Psoas muscle (tissue), 8 donors: Measurements from ENCODE around the gene GRPR. TPM values are rescaled to one million over a fixed set of nuclear protein-coding genes. Genes with fewer than 3 reads are reported as not detected.

Experiments used
- ATAC-seq, 4 donors: fragments of 200-7000 bp; cut with Tn5 transposase; one replicate each; pipeline ENCODE4 v1.9.1; 2020; ENCODE audit warnings: moderate library complexity in 3 of 4, mild to moderate bottlenecking in 2 of 4
- DNase-seq, 2 donors: peaks; one replicate each; pipeline ENCODE4 v3.0.0-alpha.2; 2020
- H3K27ac ChIP-seq: fragments of 200-600 bp; one replicate; pipeline ENCODE4 v1.8.0; 2022
- H3K27me3 ChIP-seq, 3 donors: fragments of 200-600 bp in 1 of 3; one replicate each; pipeline versions ENCODE4 v1.6.1 to v1.8.0; 2013 to 2022; ENCODE audit warnings: low read length in 2 of 3, mild to moderate bottlenecking in 2 of 3, moderate library complexity in 1 of 3; ENCODE audit not compliant: insufficient read depth in 3 of 3
- H3K36me3 ChIP-seq, 2 donors: fragments of 200-600 bp in 1 of 2; one replicate each; pipeline versions ENCODE4 v1.6.1 to v1.8.0; 2013 to 2022; ENCODE audit warnings: low read depth in 1 of 2, mild to moderate bottlenecking in 1 of 2, moderate library complexity in 1 of 2; ENCODE audit not compliant: insufficient read depth in 1 of 2
- H3K4me1 ChIP-seq: fragments of 200-600 bp; one replicate; pipeline ENCODE4 v1.8.0; 2022
- H3K4me3 ChIP-seq: fragments of 200-600 bp; one replicate; pipeline ENCODE4 v1.8.0; 2022; ENCODE audit warnings: mild to moderate bottlenecking
- H3K9me3 ChIP-seq: fragments of 200-600 bp; one replicate; pipeline ENCODE4 v1.8.0; 2022
- CTCF ChIP-seq: fragments of 200-600 bp; IDR thresholded peaks from one replicate; pipeline ENCODE4 v1.8.0; 2022; ENCODE audit warnings: antibody characterized with exemption
- WGBS, 3 donors: extraction: QIAGEN DNeasy Blood & Tissue Kit; methylation state at CpG; one replicate each; pipeline versions ENCODE4 v1.1.6 to v1.1.7; 2013; 5-methylcytosine and 5-hydroxymethylcytosine counted together
- intact Hi-C, 2 donors: fragments of 100-400 bp; cut with DNase I; formaldehyde crosslinking; loops; one replicate each; pipeline versions ENCODE4 v1.11.0 to v1.14.2; 2022
- polyA plus RNA-seq, 3 donors: library from polyadenylated mRNA; stranded (reverse); fragments of 200-250 nt; gene quantifications; one replicate each; pipeline ENCODE4 v1.2.3, GENCODE V29; 2013
- total RNA-seq, 4 donors: library from RNA; stranded (reverse); fragmentation: NEBNext Ultra II Directional in 2 of 4; extraction: Animal tissue kit (Norgen Biotek cat#: 25700) in 2 of 4; gene quantifications; one replicate each; pipeline versions ENCODE4 v1.2.1 to v1.2.4, GENCODE V29; 2021 to 2023
- donor health status: healthy with polysubstance abuse.
- donor health status: DM: no; HTN: no; CAD: no; lungs with moderate emphysema.
- donor health status: Bipolar disorder and iron deficiency.
- donor health status: healthy.
- donor health status: DM: yes; HTN: yes; CAD: no.
- donor health status: DM: no; HTN: no; CAD: no.
- donor health status: DM: no; HTN: no; CAD: no.
- donor health status: DM: yes; HTN: yes; CAD: no.

The GRPR gene
- total and polyA plus RNA-seq, 7 donors = 0.05 to 0.60 (median 0.33) TPM; not detected in 1

GRCh38 chrX:16164748-16165147 lies 41.4 kb downstream of the GRPR start:
- Histone ChIP-seq H3K4me1 (no peaks in the 10 kb centered on the region), H3K4me3 (no peak overlapping the region), H3K27ac (no peak overlapping the region), H3K36me3 (no peaks in the 10 kb centered on the region), H3K27me3 (no peaks in the 10 kb centered on the region), H3K9me3 (no peaks in the 10 kb centered on the region)
- intact Hi-C loops = no loop called here
- WGBS, 3 donors = 72 to 83% (median 82%) methylated on average over 2 to 3 of the region's 3 CpGs
- ATAC-seq (no peak), DNase-seq (no peak)
- TF ChIP-seq CTCF = no peak

GRCh38 chrX:16167181-16167580 lies 43.8 kb downstream of the GRPR start, which contains the start of gene MAGEB17:
Gene MAGEB17 (plus strand): TSS chrX:16167481. CDS start chrX:16170383, 2,902 bp downstream.
- Histone ChIP-seq H3K4me1 (no peaks in the 10 kb centered on the region), H3K36me3 (no peaks in the 10 kb centered on the region), H3K27ac (no peak within 1 kb of the TSS), H3K9me3 (no peaks in the 10 kb centered on the region), H3K27me3 (no peaks in the 10 kb centered on the region), H3K4me3 (no peak within 1 kb of the TSS)
- intact Hi-C loops = no loop called here
- DNase-seq = no peak
- no peak for ATAC-seq
- WGBS, 3 donors = 59 to 88% (median 68%) methylated on average over 5 of the region's 5 CpGs
- TF ChIP-seq CTCF = no peak

GRCh38 chrX:16171039-16171438 lies 47.7 kb downstream of the GRPR start:
- no peaks in the 10 kb centered on the region for H3K27me3 ChIP-seq
- H3K4me3 ChIP-seq = no peak overlapping the region
- WGBS, 3 donors = 90 to 97% (median 93%) methylated on average over 8 to 9 of the region's 9 CpGs

GRCh38 chrX:16171944-16172343 lies 48.6 kb downstream of the GRPR start:
- no peaks in the 10 kb centered on the region for H3K4me1 ChIP-seq
- 77 to 96% (median 86%) methylated on average over 4 of the region's 4 CpGs for WGBS, 3 donors
- no peaks in the 10 kb centered on the region for H3K9me3 ChIP-seq
- no peak for ATAC-seq
- no peak for TF ChIP-seq CTCF
- no peak overlapping the region for H3K27ac ChIP-seq
- DNase-seq = no peak
- H3K36me3 ChIP-seq = no peaks in the 10 kb centered on the region
- no peaks in the 10 kb centered on the region for H3K27me3 ChIP-seq
- no peak overlapping the region for H3K4me3 ChIP-seq
- intact Hi-C loops = no loop called here

More at GRCh38 chrX:16171039-16171438, 47.7 kb downstream of the GRPR start:
- H3K27ac ChIP-seq = no peak overlapping the region
- no peak for ATAC-seq
- no peak for DNase-seq
- no peak for TF ChIP-seq CTCF
- H3K4me1 ChIP-seq = no peaks in the 10 kb centered on the region
- intact Hi-C loops = no loop called here
- H3K36me3 ChIP-seq = no peaks in the 10 kb centered on the region
- H3K9me3 ChIP-seq = no peaks in the 10 kb centered on the region

- no peak overlapping the region for H3K4me3 ChIP-seq
- no peak overlapping the region for H3K27ac ChIP-seq
- no peaks in the 10 kb centered on the region for H3K36me3 ChIP-seq
- DNase-seq = no peak
- H3K27me3 ChIP-seq = no peaks in the 10 kb centered on the region
- ATAC-seq = no peak
- no peak for TF ChIP-seq CTCF
- H3K4me1 ChIP-seq = no peaks in the 10 kb centered on the region
- 80 to 97% (median 94%) methylated on average over 1 to 3 of the region's 3 CpGs for WGBS, 3 donors
- H3K9me3 ChIP-seq = no peaks in the 10 kb centered on the region
- intact Hi-C loops = no loop called here
These were observed 49.0 kb downstream of the GRPR start for GRCh38 chrX:16172391-16172790.
